Endothelial cell of umbilical vein (primary cell): ENCODE measurements around the gene GULP1. TPM values are rescaled to one million over a fixed set of nuclear protein-coding genes. Genes with fewer than 3 reads are reported as not detected.
A peak's percentile ranks its signal among the peaks of the same experiment; 100 is the strongest.

Experiments
- BruUV-seq: library from RNA; stranded (reverse); fragments of 400-500 nt; replicated peaks from 2 replicates; lab custom pipeline; 2021; lab: Mats Ljungman, UMichigan
- CTCF ChIA-PET: fragments of 300-600, 350-600 bp; sonication (Branson Sonifier 250); formaldehyde crosslinking; loops from one replicate; lab custom pipeline; 2021; ENCODE audit warnings: antibody characterized with exemption, inconsistent platforms; lab: Charles Lee
- POLR2A ChIA-PET: fragments of 300-600, 350-600 bp; sonication (Branson Sonifier 250); formaldehyde crosslinking; loops from one replicate; lab custom pipeline; 2021; ENCODE audit warnings: antibody characterized with exemption, inconsistent platforms; lab: Charles Lee
- DNase-seq: peaks from one replicate; pipeline ENCODE4 v3.0.0-alpha.2; 2011; ENCODE audit warnings: low read depth, low spot score
- FAIRE-seq: peaks from 2 replicates; lab custom pipeline; 2011; peaks lifted over from hg19 to GRCh38; lab: Jason Lieb, UNC
- H2AFZ ChIP-seq: 2 replicates; pipeline ENCODE4 v1.6.0; 2012; ENCODE audit warnings: low read depth, low read length, control low read depth, inconsistent platforms
- H3K27ac ChIP-seq: 2 replicates; pipeline ENCODE4 v1.5.1; 2011; ENCODE audit warnings: low read depth, mild to moderate bottlenecking, control low read depth, low read length, moderate library complexity; ENCODE audit not compliant: insufficient read depth
- H3K27me3 ChIP-seq, 2 experiments: 2 replicates each; pipeline versions ENCODE4 v1.6.0 to v1.6.1; 2011; ENCODE audit warnings: low read length in 2 of 2, mixed read lengths in 1 of 2; ENCODE audit not compliant: control insufficient read depth in 2 of 2, insufficient read depth in 2 of 2
- H3K36me3 ChIP-seq, 2 experiments: 2 replicates in 1 of 2; 3 replicates in 1 of 2; pipeline ENCODE4 v1.5.1; 2011; ENCODE audit warnings: low read length in 2 of 2, mild to moderate bottlenecking in 1 of 2, moderate library complexity in 1 of 2; ENCODE audit not compliant: control insufficient read depth in 2 of 2, insufficient read depth in 2 of 2; ENCODE audit errors: extremely low read depth in 1 of 2
- H3K4me1 ChIP-seq: 3 replicates; pipeline ENCODE4 v1.5.1; 2011; ENCODE audit warnings: mild to moderate bottlenecking, low read length; ENCODE audit not compliant: control insufficient read depth, insufficient read depth; ENCODE audit errors: extremely low read depth
- H3K4me2 ChIP-seq: 2 replicates; pipeline ENCODE4 v1.6.1; 2011; ENCODE audit warnings: low read length, control low read depth, mixed read lengths; ENCODE audit not compliant: insufficient read depth
- H3K4me3 ChIP-seq, 3 experiments: fragments of 200-600 bp in 1 of 3; sonication (generic), shearing (Covaris generic) in 1 of 3; replicated peaks in 1 of 3; 2 replicates each; pipeline ENCODE4 v1.5.1; 2011 to 2016; ENCODE audit warnings: control low read depth in 3 of 3, low read length in 3 of 3, mild to moderate bottlenecking in 2 of 3, inconsistent platforms in 1 of 3, low read depth in 1 of 3, moderate library complexity in 1 of 3; ENCODE audit not compliant: insufficient read depth in 1 of 3
- H3K79me2 ChIP-seq: 2 replicates; pipeline ENCODE4 v1.6.0; 2012; ENCODE audit warnings: low read length, inconsistent platforms; ENCODE audit not compliant: control insufficient read depth, insufficient read depth
- H3K9ac ChIP-seq: replicated peaks from 2 replicates; pipeline ENCODE3; 2011; ENCODE audit warnings: low read length, control low read depth; ENCODE audit not compliant: insufficient read depth; ENCODE audit errors: extremely low read depth
- H3K9me1 ChIP-seq: replicated peaks from 3 replicates; pipeline ENCODE4 v1.6.0; 2011; ENCODE audit warnings: mild to moderate bottlenecking, low read length; ENCODE audit not compliant: control insufficient read depth, insufficient read depth; ENCODE audit errors: extremely low read depth
- H3K9me3 ChIP-seq: replicated peaks from 2 replicates; pipeline ENCODE4 v1.5.1; 2012; ENCODE audit warnings: low read length, inconsistent platforms; ENCODE audit not compliant: control insufficient read depth, insufficient read depth
- H4K20me1 ChIP-seq: replicated peaks from 2 replicates; pipeline ENCODE3; 2011; ENCODE audit warnings: mild to moderate bottlenecking, low read length; ENCODE audit not compliant: control insufficient read depth, insufficient read depth; ENCODE audit errors: extremely low read depth
- EZH2 ChIP-seq: IDR thresholded peaks from 2 replicates; pipeline ENCODE4 v1.6.1; 2012; ENCODE audit warnings: borderline replicate concordance, low read depth, mild to moderate bottlenecking, moderate library complexity, low read length, inconsistent platforms; ENCODE audit not compliant: severe bottlenecking
- GATA2 ChIP-seq: IDR thresholded peaks from 2 replicates; pipeline ENCODE4 v1.7.0; 2011; ENCODE audit warnings: low read depth, mild to moderate bottlenecking, moderate library complexity, mixed read lengths, low read length; ENCODE audit not compliant: insufficient read length, insufficient read depth
- JUN ChIP-seq: IDR thresholded peaks from 2 replicates; pipeline ENCODE4 v1.6.1; 2011; ENCODE audit warnings: borderline replicate concordance, low read depth; ENCODE audit not compliant: insufficient read length, insufficient read depth
- MYC ChIP-seq: IDR thresholded peaks from one replicate; pipeline ENCODE4 v1.6.1; 2011; ENCODE audit warnings: mild to moderate bottlenecking, low read depth, low read length
- POLR2A ChIP-seq: IDR thresholded peaks from 2 replicates; pipeline ENCODE4 v1.6.1; 2012; ENCODE audit warnings: low read depth, mild to moderate bottlenecking, control low read depth, low read length
- POLR2AphosphoS5 ChIP-seq: IDR thresholded peaks from 2 replicates; pipeline ENCODE4 v1.6.1; 2012; ENCODE audit warnings: low read depth, mild to moderate bottlenecking, control low read depth, low read length, moderate library complexity; ENCODE audit not compliant: insufficient read depth
- dilution Hi-C: fragments of 300-500 bp; cut with MboI; formaldehyde crosslinking; loops from one replicate; pipeline ENCODE4 v1.15.0; 2019; ENCODE audit warnings: low sequenced_read_pairs; ENCODE audit not compliant: extremely low pct_ligation_motif_present
- intact Hi-C: fragments of 100-400 bp; cut with micrococcal nuclease; formaldehyde crosslinking; loops from one replicate; pipeline ENCODE4 v1.10.0; 2022
- polyA plus RNA-seq, 4 experiments: library from polyadenylated mRNA; depleted of rRNA in 3 of 4; stranded (reverse) in 3 of 4; unstranded in 1 of 4; fragments of >200 nt; gene quantifications; 2 replicates each; pipeline versions ENCODE4 v1.2.1 to v1.2.3, GENCODE V29; 2011 to 2012; ENCODE audit warnings: missing spikeins in 1 of 4
- total RNA-seq: library from RNA; stranded (reverse); gene quantifications from 2 replicates; pipeline ENCODE4 v1.2.3, GENCODE V29; 2021
- TF ChIP-seq, protein P1 (sequence below), 2 donors: IDR thresholded peaks; 1 replicate in 1 of 2; 2 replicates in 1 of 2; pipeline ENCODE4 v1.5.1; 2011; ENCODE audit warnings: low read length in 2 of 2, mild to moderate bottlenecking in 2 of 2, moderate library complexity in 2 of 2, control low read depth in 1 of 2, inconsistent platforms in 1 of 2, low read depth in 1 of 2; ENCODE audit not compliant: insufficient read depth in 1 of 2; ENCODE audit errors: extremely low read depth in 1 of 2
- TF ChIP-seq, protein P2 (sequence below): IDR thresholded peaks from 2 replicates; pipeline ENCODE4 v1.6.1; 2011; ENCODE audit not compliant: insufficient read depth, insufficient read length

Gene GULP1
- total and polyA plus RNA-seq, 2 donors (not counting 3 experiments of a cell fraction or from before 2014, with no cell fraction given): 24.4 to 53.8 TPM

DNA sequence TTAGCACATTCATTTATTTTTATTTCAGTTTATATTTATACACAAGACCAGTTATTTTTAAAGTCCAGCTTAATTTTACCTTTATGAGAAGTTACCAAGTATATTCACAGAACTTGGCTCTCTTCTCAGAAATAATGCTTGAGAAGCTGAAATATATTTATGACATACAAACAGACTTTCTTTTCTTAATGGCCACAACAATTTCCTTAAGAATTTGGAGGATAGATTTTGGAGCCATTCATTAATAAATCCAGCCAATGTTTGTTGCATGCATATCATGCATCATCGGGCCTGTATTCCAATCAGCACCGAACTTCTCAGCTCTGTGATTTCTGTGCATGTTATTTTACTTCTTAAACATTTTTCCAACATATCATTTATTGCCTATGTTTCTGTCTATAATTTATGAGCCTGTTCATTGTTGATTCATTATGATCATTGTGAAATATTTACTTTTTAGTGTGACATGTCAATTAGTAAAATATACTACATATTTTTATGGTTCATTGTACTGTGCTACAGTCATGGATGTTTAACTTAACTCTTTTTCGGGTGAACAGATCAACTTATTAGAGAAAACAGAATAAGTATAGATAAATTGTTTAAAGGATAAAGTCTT, 3.5 kb downstream of the GULP1 start:
- H3K27ac ChIP-seq: peak overlapping the region; percentile 86
- no peak for TF ChIP-seq POLR2A
- POLR2A ChIA-PET: no interaction called here
- H3K9me1 ChIP-seq: no peaks in the 10 kb centered on the region
- BruUV-seq: no TSS peak
- CTCF ChIA-PET: interaction anchor here (0.6 to 6.5 kb wide), 5 partner anchors 9 to 219 kb away, joined by 3 to 122 read pairs (median 3); no protein-coding TSS in a partner anchor
- no peaks in the 10 kb centered on the region for H3K9me3 ChIP-seq
- no peaks in the 10 kb centered on the region for H4K20me1 ChIP-seq
- H3K9ac ChIP-seq: peak overlapping the region; percentile 92
- H3K79me2 ChIP-seq: peaks cover 55% of the 10 kb centered on the region
- peaks cover 30% of the 10 kb centered on the region for H3K4me1 ChIP-seq
- no peaks in the 10 kb centered on the region for H3K27me3 ChIP-seq
- dilution Hi-C loops: no loop called here
- H3K36me3 ChIP-seq: no peaks in the 10 kb centered on the region
- H2AFZ ChIP-seq: no peak overlapping the region
- peak overlapping the region in 2 of 3 experiments; percentile 77 to 81 for H3K4me3 ChIP-seq
- intact Hi-C loops: loop anchor here (1.0 to 10.0 kb wide), 2 partner anchors 8 to 710 kb away; no protein-coding TSS in a partner anchor
- DNase-seq: peak; percentile 27
- H3K4me2 ChIP-seq: peak overlapping the region; percentile 98
- no peak for FAIRE-seq

DNA sequence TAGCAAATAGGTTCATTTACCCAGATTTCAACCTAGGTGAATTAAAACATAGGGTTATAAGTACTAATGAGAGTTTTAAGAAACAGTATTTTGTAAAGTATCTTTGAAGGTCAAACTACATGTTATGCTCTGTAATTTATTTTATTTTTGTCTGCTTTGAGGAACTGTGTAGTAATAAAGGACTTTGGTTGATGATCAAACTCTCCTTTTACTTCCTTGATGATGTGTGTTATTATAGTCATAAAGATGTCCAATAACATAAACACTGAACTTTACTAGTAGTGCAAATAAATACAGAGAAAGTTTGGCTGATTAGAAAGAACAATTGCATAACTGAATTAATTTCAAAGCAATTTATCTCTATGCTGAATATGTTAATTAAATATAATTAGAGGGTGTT, 6.3 kb downstream of the GULP1 start:
- intact Hi-C loops (loop anchor here (10.0 kb wide), 1 partner anchor 713 kb away; no protein-coding TSS in a partner anchor), dilution Hi-C loops (no loop called here)
- Histone ChIP-seq H3K4me2 (no peak overlapping the region), H2AFZ (no peak overlapping the region), H3K9me3 (no peaks in the 10 kb centered on the region), H3K4me1 (peaks cover 27% of the 10 kb centered on the region), H3K4me3 (no peak overlapping the region), H3K79me2 (peaks cover 65% of the 10 kb centered on the region), H3K9me1 (no peaks in the 10 kb centered on the region), H3K9ac (no peak overlapping the region), H3K27me3 (no peaks in the 10 kb centered on the region), H4K20me1 (no peaks in the 10 kb centered on the region), H3K27ac (no peak overlapping the region), H3K36me3 (no peaks in the 10 kb centered on the region)
- BruUV-seq: no TSS peak
- ChIA-PET POLR2A (no interaction called here), CTCF (no interaction called here)
- DNase-seq (no peak), FAIRE-seq (no peak)
- TF ChIP-seq POLR2AphosphoS5 (no peak), POLR2A (no peak), MYC (no peak), GATA2 (no peak), JUN (no peak), EZH2 (no peak)
- TF ChIP-seq, protein P1, sequence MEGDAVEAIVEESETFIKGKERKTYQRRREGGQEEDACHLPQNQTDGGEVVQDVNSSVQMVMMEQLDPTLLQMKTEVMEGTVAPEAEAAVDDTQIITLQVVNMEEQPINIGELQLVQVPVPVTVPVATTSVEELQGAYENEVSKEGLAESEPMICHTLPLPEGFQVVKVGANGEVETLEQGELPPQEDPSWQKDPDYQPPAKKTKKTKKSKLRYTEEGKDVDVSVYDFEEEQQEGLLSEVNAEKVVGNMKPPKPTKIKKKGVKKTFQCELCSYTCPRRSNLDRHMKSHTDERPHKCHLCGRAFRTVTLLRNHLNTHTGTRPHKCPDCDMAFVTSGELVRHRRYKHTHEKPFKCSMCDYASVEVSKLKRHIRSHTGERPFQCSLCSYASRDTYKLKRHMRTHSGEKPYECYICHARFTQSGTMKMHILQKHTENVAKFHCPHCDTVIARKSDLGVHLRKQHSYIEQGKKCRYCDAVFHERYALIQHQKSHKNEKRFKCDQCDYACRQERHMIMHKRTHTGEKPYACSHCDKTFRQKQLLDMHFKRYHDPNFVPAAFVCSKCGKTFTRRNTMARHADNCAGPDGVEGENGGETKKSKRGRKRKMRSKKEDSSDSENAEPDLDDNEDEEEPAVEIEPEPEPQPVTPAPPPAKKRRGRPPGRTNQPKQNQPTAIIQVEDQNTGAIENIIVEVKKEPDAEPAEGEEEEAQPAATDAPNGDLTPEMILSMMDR (IDR thresholded peaks at IDR 0.05; ENCODE audit: extremely low read depth in 1 of 2, insufficient read depth in 1 of 2, low read depth in 1 of 2, low read length in 2 of 2): no peak
- TF ChIP-seq, protein P2, sequence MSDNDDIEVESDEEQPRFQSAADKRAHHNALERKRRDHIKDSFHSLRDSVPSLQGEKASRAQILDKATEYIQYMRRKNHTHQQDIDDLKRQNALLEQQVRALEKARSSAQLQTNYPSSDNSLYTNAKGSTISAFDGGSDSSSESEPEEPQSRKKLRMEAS: no peak
